SH-SY5Y (cell line): ENCODE data around the gene ZNF862.

Experiments
- GATA2 ChIP-seq: IDR thresholded peaks from 2 replicates; pipeline ENCODE4 v1.6.1; 2011; ENCODE audit warnings: mild to moderate bottlenecking, low read depth, low read length
- GATA3 ChIP-seq: IDR thresholded peaks from 2 replicates; pipeline ENCODE4 v1.6.1; 2011; ENCODE audit warnings: low read depth, mild to moderate bottlenecking, low read length, moderate library complexity

DNA sequence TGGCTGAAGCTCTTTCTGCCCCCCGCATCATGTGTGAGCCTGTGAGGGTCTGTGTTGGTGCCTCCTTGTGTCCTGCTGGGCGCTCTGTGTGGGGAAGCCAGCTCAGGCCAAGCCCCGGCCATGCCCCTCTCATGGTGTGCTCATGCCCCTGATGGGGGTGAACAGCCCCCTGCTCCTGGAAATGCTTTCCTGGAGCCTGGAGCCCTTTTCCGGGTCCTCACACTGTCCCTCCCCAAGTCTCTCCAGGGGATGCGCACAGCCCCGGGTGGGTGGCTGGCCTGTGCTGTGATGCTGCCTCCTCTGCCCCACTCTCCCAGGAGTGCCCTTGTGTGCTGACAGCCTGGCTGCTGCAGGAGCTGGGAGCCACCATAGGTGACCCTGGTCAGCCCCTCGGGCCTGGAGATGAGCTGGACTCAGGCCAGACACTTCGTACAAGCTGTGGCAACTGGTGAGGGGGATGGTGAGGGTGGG is 20.8 kb upstream of the ZNF862 start:
- no peak for TF ChIP-seq GATA2
- TF ChIP-seq GATA3: no peak
